ENCODE results near the gene GLP2R.
A peak's percentile ranks its signal among the peaks of the same experiment; 100 is the strongest.
"Not testable (repeated sequence)": the region's sequence is repeated elsewhere in the genome, so short reads cannot be mapped to it uniquely, and the experiment has no call there.

Gene GLP2R

DNA sequence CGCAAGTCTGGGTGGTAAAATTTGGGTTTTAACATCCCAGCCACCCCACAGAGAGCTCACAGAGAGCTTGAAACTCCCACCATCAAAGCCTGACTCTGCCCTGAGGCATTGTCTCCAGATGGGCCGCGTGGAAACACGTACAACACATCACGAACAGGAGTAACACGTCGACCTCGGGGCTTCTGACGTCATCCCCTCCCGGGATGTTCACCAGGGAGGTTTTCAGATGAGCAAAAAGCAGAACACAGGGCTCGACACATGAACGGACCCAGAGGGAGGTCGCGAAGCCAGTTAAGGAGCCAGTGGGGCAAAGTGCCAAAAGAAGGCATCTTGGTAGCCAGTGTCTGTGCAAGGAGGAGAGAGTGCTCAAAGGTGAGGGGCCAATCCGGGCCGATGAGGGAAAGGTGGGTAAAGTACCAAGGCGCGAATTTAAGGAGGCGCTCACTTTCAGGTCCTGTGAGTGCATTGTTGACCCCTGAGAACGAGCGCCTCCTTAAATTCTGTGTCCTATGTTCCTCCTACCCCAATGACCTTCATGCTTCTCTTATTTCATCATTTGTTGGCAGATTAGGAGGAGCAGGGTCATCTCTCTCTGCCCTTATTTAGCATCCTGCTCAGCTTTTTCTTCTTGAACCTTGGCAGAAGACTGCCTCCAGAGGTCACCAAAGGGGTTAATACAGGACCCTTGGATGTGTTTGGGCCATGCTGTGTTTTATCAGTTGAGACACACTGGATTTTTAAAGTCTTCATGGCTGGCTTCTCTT lies 73.7 kb downstream of the GLP2R start:
- no peak for DNase-seq (ENCODE audit: low spot score)

DNA sequence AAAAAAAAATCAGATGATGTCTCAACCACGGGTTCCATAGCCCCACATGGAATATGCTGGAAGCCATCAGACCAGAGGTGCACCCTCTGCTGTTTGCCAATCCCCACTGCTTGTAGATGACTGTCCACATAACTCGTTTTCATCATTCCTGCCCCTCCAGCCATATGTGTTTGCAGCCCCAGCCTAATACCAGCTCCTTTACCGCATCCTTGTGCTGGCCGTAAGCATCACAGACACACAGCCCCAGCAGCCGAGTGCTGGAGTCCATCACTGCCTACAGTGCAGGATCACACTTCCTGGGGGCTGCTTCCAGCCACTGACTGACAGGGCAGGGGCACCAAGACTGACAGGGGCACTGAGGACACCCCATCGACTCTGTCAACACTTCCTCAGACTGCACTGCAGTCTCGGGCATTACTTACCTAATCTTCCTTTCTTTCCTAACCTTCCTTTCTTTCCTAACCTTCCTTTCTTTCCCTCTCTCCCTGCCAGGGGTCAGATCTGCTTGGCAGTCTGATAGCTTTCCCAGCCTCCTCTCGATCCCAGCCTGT lies 74.4 kb downstream of the GLP2R start:
- no peak for DNase-seq (ENCODE audit: low spot score)

DNA sequence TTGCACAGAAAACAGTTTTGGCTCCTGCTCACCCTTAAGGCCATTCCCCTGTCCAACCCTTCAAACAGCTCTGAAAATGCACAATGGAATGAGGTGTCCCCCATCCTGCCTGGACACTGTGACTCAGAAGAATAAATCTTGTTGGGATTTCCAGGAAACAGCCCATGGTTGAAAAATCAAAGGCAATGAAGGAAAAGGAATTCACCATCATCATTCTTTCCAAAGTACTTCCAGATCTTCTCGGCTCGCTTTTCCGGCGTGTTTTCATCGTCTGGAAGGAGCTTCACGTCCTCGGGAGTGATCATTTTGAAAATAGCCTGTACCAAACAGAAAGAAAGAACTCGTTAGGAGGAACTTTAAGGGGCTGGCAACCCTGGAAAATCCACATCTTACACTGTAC lies 75.1 kb downstream of the GLP2R start:
- DNase-seq (ENCODE audit: low spot score): peak; percentile 25

DNA sequence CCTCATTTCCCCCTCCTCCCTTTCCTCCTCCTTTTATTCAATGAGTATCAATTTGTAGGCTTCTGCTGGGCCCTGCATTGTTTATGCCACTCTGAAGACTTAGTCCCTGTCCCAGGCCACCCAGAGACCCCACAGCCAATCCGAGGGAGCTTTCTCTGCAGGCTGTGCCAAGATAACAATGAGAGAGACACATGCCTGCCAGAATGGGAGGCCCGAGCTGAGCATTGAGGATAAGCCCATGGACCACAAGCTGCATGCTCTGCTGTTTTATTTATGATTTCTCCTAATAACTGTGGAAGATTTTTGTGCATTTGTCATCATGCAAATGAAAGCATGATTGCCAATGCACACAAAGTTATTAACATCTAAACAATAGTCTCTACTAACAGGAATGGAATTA lies 76.4 kb downstream of the GLP2R start:
- DNase-seq (ENCODE audit: low spot score): no peak

DNA sequence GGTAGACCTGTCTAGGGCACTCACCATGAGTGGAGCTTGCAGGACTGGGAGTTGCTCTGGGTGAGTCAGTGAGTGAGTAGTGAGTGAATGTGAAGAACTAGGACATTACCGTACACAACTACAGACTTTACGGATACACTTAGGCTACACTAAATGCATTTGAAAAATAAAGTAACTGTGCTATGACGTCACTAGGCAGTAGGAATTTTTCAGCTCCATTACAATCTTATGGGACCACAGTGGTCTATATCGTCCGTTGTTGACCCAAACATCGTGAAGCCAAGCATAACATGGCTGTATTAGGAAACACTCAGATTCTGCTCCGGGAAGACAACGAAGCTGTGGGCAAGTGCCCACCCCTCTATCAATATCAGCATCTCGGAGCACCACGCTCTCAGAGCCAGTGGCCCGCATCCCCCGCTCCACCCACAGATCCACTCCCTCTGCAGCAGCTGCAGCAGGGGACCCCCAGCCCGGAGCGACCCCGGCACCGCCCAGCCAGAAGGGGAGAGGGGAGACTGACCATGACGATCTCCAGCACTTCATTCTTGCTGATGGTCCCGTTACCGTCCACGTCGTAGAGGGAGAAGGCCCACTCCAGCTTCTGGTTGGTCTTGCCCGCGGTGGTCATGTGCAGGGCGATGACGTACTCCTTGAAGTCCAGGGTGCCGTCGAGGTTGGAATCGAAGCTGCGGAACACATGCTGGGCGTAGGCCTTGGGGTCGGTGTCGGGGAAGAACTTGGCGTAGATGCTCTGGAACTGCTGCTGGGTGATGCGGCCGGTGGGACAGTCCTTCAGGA lies 78.8 kb downstream of the GLP2R start:
- DNase-seq (ENCODE audit: low spot score): no peak

DNA sequence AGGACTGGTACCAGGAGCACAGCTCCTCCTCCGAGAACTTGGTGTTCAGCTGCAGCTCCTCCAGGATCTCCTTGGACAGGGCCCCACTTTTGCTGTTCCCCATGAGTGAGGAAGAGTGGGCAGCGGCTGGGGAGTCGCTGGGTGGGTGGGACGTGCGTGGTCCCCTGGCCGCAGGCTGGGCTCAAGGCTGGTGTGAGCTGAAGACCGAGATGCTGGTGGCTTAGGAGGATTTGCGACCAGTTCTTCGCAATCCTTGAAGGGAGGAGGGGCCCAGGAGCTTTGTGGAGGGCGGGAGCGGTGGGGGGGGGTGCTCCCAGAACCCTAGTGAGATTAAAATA lies 79.3 kb downstream of the GLP2R start, which contains the start of gene RCVRN:
Gene RCVRN, minus strand, starts transcription at position 194 of the 338 bp plus-strand sequence. Its CDS starts 91 bp downstream, at position 103.
- DNase-seq (ENCODE audit: low spot score): no peak

DNA sequence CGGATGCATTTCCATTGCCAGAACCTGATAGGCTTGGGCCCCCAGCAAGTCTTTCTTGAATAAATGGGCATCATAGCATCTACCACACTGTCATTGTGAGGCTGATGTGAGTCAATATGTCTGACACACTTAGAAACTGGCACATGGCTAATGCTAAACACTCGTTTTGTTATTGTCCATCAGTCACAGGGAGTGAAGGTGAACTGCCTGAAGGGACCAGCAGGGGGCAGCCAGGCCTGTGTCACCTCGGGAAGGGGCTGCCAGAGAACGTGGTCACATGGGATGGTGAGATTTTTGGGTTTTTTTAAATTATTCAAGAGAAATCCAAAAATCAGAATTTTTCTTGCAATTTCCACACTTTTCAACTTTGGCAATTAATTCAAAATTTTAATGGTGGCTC lies 80.2 kb downstream of the GLP2R start:
- peak; percentile 16 for DNase-seq (ENCODE audit: low spot score)

DNA sequence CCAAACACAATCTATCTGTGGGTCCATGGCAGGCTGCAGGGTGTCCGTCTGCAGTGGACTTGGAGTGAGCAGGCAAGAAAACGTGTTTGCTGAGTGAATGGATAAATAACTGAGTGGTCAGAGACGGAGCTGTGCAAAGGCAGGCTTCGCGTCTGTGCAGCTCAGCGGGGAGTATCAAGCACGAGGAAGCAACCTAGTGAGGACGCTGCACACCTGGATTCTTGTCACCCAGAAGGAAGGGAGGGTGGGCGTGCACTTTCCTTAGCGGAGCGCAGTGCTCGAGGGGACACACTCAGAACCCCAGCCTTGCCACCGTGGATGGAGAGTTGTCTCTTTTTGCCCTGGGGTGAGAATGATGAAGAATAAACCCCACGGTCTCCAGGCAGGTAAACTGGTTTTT lies 80.9 kb downstream of the GLP2R start:
- DNase-seq (ENCODE audit: low spot score): no peak

DNA sequence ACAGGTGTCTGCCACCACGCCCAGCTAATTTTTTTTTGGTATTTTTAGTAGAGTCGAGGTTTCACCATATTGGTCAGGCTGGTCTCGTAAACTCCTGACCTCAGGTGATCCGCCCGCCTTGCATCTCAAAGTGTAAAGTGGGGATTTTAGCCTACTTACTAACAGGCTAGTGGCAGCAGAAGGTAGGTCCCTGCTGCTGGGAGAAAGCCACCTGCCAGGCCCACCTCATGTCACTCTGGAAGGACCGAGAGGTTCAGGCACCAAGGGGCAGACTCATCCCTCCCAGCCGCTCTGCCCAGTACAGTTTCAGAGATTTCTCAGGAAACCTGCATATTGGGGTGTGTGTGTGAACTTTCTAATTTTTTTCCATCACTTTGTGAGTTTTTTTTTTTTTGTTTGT lies 81.4 kb downstream of the GLP2R start:
- no peak for DNase-seq (ENCODE audit: low spot score)

DNA sequence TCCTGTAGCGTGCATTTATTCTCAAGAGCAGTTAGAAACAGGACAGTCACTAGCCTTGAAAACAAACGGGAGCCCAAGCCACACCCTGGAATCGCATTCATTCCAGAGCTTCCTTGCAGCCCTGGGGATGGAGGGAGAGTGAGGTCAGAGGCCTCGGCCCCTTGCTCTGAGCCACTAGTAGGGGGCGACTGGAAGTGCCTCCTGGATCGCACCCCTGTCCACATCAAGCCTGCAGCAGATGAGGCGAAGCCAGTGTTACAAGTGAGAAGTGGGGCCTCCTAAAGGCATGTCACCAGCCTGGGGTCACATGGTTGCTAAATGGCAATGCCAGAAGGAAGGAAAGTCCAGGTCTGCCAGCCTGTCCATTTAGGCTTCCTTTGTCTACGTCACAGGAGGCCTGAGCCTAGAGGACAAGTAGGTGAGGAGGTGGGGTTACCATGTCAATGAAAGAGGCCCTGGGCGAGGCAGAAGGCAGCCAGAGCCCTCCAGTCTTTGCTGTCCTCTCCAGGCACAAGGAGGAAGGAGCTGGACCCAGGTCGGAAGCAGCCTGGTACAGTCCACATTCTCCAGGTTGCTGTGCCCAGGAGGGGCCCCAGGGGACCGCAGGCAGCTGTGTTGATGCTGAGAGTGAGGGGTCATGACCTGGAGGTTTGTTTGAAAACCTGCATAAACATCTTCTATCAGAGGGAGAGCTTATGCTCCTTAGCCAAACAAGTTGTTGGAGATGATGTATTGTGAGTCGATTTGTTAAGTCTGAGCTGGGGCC lies 82.3 kb downstream of the GLP2R start:
- no peak for DNase-seq (ENCODE audit: low spot score)

DNA sequence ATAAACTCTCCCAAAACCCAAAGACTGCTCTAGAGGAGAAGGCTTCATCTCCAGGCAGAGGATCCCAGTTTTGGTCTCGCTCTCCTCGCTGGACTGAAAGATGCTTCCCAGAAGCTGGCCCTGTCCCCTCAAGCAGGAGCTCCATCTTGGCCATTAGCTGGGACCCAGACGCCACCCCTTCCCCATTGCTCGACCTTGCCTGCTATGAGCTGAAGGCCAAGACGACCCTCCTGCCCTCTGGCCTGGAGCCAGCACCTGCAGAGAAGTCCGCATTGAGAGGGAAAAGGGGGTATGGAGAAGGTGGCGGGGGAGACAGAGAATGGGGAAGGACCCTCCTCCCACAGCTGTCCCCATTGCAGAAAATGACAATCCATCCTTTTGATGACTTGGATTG lies 82.9 kb downstream of the GLP2R start:
- DNase-seq (ENCODE audit: low spot score): no peak

DNA sequence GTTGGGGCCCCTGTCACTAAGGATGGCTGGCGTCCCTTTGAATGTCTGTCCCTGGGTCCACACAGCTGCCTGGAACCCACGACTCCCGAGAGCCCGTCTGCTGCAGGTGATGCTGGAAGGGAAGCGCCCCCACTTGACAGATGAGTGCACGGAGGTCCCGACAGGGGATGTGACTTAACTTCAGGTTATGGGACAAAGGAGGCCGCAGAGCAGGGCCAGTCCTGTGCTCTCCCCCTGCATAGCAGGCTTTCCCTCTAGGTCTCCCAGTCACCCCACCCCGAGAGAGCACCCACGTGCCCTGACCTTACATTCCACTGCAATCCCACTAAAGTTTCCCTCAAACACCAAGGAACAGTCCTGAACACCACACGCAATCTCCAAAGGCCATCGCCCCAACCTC lies 85.4 kb downstream of the GLP2R start:
- no peak for DNase-seq (ENCODE audit: low spot score)

DNA sequence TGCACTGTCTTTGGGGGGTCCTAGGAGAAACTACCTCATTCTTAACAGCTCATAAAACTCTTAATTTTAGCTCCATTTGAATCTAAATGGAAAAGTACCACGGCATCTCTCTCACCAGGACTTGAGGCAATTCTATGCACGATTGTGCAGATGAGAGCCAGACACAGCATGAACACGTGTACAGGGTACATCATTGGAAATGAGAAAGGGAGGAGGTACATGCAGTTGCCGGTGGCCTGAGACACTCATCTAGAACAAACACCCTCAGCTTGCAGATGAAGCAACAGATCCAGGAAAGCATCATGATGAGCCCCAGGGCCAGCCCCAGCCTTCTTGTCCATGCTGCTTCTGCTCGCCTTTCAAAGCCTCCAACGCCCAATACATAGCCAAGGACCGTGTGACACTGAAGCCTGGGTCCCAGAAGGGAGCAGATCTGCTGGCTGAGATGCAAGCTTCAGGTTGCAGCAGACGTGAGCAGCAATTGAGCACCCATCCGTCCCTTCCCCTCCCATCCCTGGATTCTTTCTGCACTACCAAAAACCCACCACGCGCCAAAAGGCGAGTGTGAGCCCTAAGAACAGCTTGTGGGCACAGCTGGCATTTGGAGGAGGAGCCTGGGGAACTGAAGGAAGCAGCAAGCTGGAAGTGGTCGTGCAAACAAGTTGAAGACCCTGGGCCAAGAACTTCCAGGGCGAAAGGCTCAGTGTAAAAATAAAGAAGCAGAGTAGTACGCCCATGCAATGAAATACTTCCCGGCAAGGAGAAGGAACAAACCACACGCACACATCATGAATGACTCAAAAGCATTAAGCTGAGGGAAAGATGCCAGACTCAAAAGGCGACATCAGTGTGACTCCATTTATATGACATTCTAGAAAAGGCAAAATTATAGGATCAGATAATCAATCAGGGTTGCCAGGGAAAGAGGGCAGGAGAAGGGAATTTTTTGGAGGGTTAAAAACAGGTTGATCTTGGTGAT lies 86.7 kb downstream of the GLP2R start:
- no peak for DNase-seq (ENCODE audit: low spot score)

DNA sequence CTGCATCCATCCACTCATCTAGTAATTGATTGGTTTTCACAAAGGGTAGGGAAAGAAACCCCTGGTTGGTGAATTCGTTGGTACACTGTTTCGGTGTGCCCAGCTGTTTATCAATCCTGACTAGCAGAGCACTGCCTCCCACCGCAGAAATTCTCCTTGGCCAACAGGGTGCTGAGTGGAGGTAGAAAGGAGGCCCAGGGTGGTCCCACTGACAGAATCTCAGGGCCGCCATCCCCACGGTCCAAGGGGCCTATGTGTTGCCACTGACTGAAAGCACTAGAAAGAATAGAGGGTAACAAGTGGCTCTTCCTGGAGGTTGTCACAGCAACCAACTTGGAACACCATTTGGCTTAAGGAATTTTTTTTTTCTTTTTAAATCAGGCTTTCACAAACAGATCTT lies 87.8 kb downstream of the GLP2R start:
- no peak for DNase-seq (ENCODE audit: low spot score)

DNA sequence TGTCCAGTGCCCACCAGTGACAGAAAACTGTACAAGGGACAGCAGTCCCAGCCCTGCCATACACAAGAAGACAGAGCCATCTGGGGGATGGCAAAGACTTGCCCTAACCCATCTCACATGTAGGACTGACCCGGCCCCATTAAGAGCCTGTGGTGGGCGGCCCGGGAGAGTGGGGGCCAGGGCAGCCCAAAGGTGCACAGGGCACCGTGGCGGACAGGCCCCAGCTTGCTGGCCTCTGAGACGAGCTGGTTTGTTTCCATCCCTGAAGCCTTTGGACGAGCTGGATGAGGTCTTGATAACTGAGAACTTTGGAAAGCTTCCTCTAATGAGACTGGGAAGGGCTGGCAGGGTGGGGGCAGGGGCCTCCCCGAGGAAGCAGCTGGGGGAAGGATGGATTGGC lies 90.4 kb downstream of the GLP2R start:
- DNase-seq (ENCODE audit: low spot score): no peak

DNA sequence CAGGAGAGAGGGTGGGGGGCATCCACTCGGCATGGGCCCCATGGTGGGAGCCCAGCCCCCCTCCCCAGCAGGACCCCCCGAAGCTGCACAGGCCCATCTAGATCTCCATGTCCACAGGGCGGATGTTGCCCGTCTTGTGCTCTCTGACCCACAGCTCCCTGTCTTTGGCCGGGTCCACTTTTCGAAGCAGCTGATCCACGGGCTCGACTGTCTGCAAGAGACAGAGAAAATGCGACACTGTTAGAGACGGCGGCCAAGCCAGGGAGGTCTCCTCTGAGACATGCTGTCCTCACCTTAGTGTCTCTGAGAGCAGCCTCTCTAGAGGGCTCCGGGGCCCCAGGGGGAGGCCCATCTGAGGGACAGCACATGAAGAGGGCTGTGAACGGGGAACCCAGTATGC lies 91.4 kb downstream of the GLP2R start:
- no peak for DNase-seq (ENCODE audit: low spot score)

DNA sequence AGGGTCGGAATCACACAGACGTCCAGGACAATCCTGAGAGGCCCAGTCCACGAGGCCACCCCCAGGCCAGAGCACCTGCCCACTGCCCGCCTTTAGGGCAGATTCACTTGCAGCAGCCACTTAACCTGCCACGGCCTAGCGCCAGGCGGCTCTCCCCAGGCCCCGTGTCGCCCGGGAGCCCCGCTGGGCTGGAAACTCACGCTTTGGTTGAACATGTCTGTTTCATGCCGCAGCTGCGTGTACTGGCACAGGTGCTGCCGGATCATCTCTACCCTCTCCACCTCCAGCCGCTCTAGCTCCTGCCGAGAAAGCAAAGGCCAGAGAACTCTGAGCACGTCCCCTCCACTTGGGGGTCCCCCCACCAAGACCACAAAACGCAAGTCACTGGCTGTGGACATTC lies 92.1 kb downstream of the GLP2R start:
- DNase-seq (ENCODE audit: low spot score): no peak

DNA sequence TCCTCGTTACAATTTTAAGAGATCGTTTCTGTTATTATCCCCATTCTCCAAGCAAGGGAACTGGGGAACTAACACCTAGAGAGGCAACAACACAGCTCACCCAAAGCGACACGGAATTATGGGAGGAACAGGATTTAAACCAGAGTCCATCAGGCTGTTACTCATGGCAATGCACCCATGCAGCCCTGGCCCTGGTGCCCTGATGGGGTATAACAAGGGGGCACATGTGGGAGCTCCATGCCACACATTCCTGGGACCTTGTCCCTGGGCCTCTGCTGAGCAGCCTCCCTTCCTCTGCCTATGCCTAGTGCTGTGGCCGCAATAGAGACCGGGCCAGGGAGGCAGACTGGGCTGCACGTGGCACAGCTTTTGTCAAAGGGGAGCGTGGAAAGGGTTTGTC lies 92.6 kb downstream of the GLP2R start:
- DNase-seq (ENCODE audit: low spot score): no peak

DNA sequence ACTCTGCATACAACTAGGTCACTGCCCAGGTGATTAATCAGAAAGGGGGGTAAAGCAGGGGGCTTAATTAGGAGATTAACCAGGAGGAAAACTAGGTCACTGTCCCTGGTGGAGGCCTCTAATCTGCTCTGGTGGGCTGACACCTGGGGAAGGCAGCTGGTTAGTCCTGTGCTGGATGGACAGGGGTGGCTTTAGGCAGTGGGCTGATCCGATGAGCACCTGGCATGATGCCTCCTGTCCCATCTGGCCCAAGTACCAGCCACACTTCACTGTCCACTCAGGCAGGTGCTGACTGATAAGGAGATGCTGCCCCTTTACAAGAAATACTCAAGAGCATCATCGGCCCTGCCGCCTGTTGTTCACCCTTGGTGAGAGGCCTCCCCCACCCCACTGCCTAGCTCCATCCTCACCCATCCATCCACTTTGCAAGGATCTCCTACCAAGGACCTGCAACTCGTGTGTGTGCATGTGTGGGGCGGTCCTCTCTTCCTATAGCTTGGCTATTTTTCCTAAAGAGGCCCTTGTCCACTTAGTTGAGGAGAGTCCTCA lies 93.2 kb downstream of the GLP2R start:
- DNase-seq (ENCODE audit: low spot score): no peak

DNA sequence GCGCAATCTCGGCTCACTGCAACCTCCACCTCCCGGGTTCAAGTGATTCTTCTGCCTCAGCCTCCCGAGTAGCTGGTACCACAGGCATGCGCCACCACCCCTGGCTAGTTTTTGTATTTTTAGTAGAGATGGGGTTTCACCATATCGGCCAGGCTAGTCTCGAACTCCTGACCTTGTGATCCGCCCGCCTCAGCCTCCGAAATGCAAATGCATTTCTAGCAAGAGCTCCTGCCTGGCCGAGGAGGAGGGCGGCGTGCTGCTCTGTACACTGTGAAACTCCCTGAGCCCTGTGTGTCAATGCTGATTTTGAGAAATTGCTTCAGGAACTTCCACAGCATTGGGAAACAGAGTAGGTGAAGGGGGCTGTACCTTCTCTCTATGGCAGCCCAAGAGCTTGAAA lies 95.5 kb downstream of the GLP2R start:
- DNase-seq (ENCODE audit: low spot score): not testable (repeated sequence)
